ENCODE results near the gene TTYH1.

The TTYH1 gene

DNA sequence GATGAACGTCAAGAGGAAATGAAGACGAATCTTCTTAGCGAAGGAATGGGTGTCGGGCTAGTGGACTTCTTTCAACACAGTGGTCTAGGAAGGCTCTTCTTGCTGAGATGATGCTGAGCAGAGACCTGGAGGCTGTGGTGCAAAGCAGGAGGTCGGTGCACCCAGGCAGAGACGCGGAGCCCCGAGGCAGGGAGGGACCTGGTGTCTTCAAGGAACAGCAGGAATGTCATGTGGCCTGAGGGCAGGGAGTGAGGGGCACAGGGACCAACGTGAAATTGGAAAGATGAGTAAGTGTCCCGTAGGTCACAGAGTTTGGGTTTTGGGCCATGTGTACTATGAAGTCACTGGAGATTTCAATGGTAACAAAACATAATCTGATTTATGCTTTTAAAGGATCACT, 69.2 kb downstream of the TTYH1 start:
- DNase-seq = no peak

DNA sequence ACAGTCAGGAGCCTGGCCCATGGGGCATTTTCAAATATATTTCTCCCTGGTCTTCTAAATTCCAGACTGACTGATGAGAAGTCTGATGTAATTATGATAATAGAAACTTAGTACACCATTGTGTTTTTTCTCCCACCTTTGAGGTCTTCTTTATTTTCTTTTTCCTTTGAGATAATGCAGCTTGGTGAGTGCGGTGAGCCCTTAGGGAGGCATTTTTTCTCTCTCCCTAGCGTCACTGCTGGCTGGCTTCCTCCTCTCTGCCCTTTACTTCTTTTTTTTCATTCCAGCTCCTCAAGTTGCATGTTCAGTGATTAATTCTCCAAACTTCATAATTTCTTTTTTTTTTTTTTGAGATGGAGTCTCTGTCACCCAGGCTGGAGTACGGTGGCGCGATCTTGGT, 70.6 kb downstream of the TTYH1 start:
- peak; percentile 40 for DNase-seq

Data from MV-4-11 (cell line).